ENCODE data around the gene SFSWAP.
"Not testable (repeated sequence)": the region's sequence is repeated elsewhere in the genome, so short reads cannot be mapped to it uniquely, and the experiment has no call there.

Gene SFSWAP

GRCh38 chr12:131736446-131737149 lies 25.7 kb downstream of the SFSWAP start:
- DNase-seq (ENCODE audit: low spot score): no peak

GRCh38 chr12:131737150-131737827 lies 26.4 kb downstream of the SFSWAP start:
- DNase-seq (ENCODE audit: low spot score): no peak

- no peak for DNase-seq (ENCODE audit: low spot score)
Observed at GRCh38 chr12:131738196-131738595, 27.3 kb downstream of the SFSWAP start.

- DNase-seq (ENCODE audit: low spot score): no peak
Observed at GRCh38 chr12:131740626-131741025, 29.7 kb downstream of the SFSWAP start.

GRCh38 chr12:131742761-131743160 lies 31.9 kb downstream of the SFSWAP start:
- not testable (repeated sequence) for DNase-seq (ENCODE audit: low spot score)

GRCh38 chr12:131743410-131743809 lies 32.5 kb downstream of the SFSWAP start:
- not testable (repeated sequence) for DNase-seq (ENCODE audit: low spot score)

- not testable (repeated sequence) for DNase-seq (ENCODE audit: low spot score)
Observed at GRCh38 chr12:131743880-131744279, 33.0 kb downstream of the SFSWAP start.

GRCh38 chr12:131744675-131745074 lies 33.8 kb downstream of the SFSWAP start:
- DNase-seq (ENCODE audit: low spot score): not testable (repeated sequence)

GRCh38 chr12:131745706-131746105 lies 34.8 kb downstream of the SFSWAP start:
- no peak for DNase-seq (ENCODE audit: low spot score)

GRCh38 chr12:131747276-131748177 lies 36.6 kb downstream of the SFSWAP start:
- DNase-seq (ENCODE audit: low spot score): no peak

- no peak for DNase-seq (ENCODE audit: low spot score)
Observed at GRCh38 chr12:131749618-131750315, 38.9 kb downstream of the SFSWAP start.

GRCh38 chr12:131751335-131751734 lies 40.4 kb downstream of the SFSWAP start:
- no peak for DNase-seq (ENCODE audit: low spot score)

- DNase-seq (ENCODE audit: low spot score): no peak
Observed at GRCh38 chr12:131752451-131752850, 41.6 kb downstream of the SFSWAP start.

- no peak for DNase-seq (ENCODE audit: low spot score)
Observed at GRCh38 chr12:131753005-131753404, 42.1 kb downstream of the SFSWAP start.

- no peak for DNase-seq (ENCODE audit: low spot score)
Observed at GRCh38 chr12:131753757-131754156, 42.9 kb downstream of the SFSWAP start.

- DNase-seq (ENCODE audit: low spot score): no peak
Observed at GRCh38 chr12:131754184-131754583, 43.3 kb downstream of the SFSWAP start.

GRCh38 chr12:131755305-131756113 lies 44.6 kb downstream of the SFSWAP start:
- DNase-seq (ENCODE audit: low spot score): peak; percentile 41

- DNase-seq (ENCODE audit: low spot score): no peak
Observed at GRCh38 chr12:131756441-131756840, 45.6 kb downstream of the SFSWAP start.

- no peak for DNase-seq (ENCODE audit: low spot score)
Observed at GRCh38 chr12:131757111-131757510, 46.2 kb downstream of the SFSWAP start.

- no peak for DNase-seq (ENCODE audit: low spot score)
Observed at GRCh38 chr12:131758016-131758739, 47.3 kb downstream of the SFSWAP start.

Measured in germinal center (tissue), 1 donor.